Measurements from ENCODE around the gene ESPN. TPM values are rescaled to one million over a fixed set of nuclear protein-coding genes. Genes with fewer than 3 reads are reported as not detected.
A peak's percentile ranks its signal among the peaks of the same experiment; 100 is the strongest.

The ESPN gene
- polyA plus RNA-seq, 1 experiment = not detected

DNA sequence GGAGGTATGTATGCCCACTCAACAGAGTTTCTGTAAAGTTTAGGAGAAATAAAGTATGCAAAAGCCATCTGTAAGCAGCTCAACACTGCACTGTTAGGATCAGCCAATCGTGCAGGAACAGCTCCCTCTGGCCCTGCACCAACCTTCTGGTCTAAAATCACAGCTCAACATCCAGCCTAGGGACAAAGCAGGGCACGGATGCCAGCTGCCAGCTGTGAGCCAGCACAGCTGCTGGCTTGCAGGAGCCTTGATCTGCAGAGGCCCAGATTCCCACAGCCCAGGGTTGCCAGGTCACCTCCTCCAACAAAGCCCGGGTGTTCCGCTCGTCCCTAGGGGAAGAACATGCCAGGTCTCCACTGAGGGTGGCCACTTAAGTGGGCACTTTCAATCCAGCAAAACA lies 39.6 kb upstream of the ESPN start:
- Histone ChIP-seq H3K27me3 (ENCODE audit: control insufficient read depth, insufficient read depth, low read length) (no peaks in the 10 kb centered on the region), H3K4me3 (ENCODE audit: low read depth, low read length) (peak overlapping the region; percentile 47), H3K9me3 (ENCODE audit: control insufficient read depth, insufficient read depth, low read length) (peaks cover 3% of the 10 kb centered on the region; the same call in 1 of the 2 replicates), H3K27ac (ENCODE audit: low read depth, low read length) (peak overlapping the region; percentile 61)
- TF ChIP-seq, protein P1, sequence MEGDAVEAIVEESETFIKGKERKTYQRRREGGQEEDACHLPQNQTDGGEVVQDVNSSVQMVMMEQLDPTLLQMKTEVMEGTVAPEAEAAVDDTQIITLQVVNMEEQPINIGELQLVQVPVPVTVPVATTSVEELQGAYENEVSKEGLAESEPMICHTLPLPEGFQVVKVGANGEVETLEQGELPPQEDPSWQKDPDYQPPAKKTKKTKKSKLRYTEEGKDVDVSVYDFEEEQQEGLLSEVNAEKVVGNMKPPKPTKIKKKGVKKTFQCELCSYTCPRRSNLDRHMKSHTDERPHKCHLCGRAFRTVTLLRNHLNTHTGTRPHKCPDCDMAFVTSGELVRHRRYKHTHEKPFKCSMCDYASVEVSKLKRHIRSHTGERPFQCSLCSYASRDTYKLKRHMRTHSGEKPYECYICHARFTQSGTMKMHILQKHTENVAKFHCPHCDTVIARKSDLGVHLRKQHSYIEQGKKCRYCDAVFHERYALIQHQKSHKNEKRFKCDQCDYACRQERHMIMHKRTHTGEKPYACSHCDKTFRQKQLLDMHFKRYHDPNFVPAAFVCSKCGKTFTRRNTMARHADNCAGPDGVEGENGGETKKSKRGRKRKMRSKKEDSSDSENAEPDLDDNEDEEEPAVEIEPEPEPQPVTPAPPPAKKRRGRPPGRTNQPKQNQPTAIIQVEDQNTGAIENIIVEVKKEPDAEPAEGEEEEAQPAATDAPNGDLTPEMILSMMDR (IDR thresholded peaks at IDR 0.05; ENCODE audit: low read depth, low read length) = no peak
- CTCF ChIA-PET = interaction anchor here (1.4 to 5.1 kb wide), 3 partner anchors 20 to 54 kb away, joined by 6 to 41 read pairs (median 9); no protein-coding TSS in a partner anchor
- POLR2A ChIA-PET = no interaction called here
- no peak for DNase-seq (ENCODE audit: low read depth, low spot score)

DNA sequence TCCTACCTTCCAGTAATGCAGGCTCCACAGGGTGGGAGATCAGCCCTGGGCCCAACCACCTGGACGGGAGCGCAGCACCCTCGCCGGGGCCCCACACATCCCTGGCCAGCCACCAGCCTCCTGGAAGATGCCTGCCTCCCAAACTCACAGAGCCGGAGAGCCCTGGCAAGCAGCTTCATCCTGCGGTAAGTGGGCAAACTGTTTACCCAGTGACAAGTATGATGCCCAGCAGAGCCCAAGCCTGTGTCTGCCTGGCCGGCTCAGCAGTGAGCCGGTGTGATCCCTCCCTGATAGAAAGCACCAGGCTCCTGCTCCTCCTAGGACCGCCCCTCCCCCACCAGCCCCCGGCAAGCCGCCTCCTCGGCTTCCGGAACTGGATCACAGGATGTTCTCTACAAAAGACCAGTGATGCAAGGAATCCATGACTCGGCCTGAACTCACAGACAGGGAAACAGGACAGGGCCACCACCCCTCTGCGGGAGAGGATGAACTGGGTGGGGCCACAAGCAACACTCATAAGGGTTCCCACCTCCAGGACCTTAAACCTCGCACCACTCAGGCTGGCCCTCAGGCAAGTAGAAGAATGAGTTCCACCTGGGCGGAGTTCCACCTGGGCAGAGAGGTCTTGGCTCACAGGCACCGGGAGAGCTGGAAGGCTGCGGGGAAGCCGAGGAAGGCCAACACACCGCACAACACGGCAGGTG lies 38.9 kb upstream of the ESPN start:
- ChIA-PET POLR2A (no interaction called here), CTCF (interaction anchor here (0.7 to 5.1 kb wide), 3 partner anchors 23 to 53 kb away, joined by 4 to 41 read pairs (median 9); no protein-coding TSS in a partner anchor)
- no peak for DNase-seq (ENCODE audit: low read depth, low spot score)
- Histone ChIP-seq H3K27ac (ENCODE audit: low read depth, low read length) (peak overlapping the region; percentile 61), H3K27me3 (ENCODE audit: control insufficient read depth, insufficient read depth, low read length) (no peaks in the 10 kb centered on the region), H3K4me3 (ENCODE audit: low read depth, low read length) (peak overlapping the region; percentile 47), H3K9me3 (ENCODE audit: control insufficient read depth, insufficient read depth, low read length) (peaks cover 3% of the 10 kb centered on the region; the same call in 1 of the 2 replicates)
- TF ChIP-seq, protein P1 (IDR thresholded peaks at IDR 0.05; ENCODE audit: low read depth, low read length) = no peak

DNA sequence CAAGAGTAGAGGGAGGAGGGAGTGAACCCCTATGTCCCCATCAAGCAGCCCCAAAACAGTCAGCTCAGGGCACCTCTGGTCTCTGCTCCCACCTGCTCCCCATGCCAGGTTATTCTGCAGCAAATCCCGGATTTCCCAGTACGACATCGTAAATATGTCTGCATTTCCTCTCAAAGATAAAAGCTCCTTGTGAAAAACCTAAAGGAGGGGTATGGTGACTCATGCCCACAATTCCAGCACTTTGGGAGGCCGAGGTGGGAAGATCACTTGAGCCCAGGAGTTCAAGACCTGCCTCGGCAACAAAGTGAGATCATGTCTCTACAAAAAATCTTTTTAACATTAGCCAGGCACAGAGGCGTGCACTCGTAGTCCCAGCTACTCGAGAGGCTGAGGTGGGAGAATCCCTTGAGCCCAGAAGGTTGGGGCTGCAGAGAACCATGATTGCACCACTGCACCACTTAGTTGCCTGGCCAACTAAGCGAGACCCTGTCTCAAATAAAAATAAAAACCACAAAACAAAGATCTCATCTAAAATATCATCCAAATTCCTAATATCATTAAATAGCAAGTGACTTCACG lies 38.1 kb upstream of the ESPN start:
- Histone ChIP-seq H3K4me3 (ENCODE audit: low read depth, low read length) (no peak overlapping the region), H3K27me3 (ENCODE audit: control insufficient read depth, insufficient read depth, low read length) (no peaks in the 10 kb centered on the region), H3K27ac (ENCODE audit: low read depth, low read length) (no peak overlapping the region), H3K9me3 (ENCODE audit: control insufficient read depth, insufficient read depth, low read length) (peaks cover 3% of the 10 kb centered on the region; the same call in 1 of the 2 replicates)
- CTCF ChIA-PET = interaction anchor here (0.5 to 2.6 kb wide), 3 partner anchors 26 to 52 kb away, joined by 4 to 9 read pairs (median 5); no protein-coding TSS in a partner anchor
- DNase-seq (ENCODE audit: low read depth, low spot score) = no peak
- POLR2A ChIA-PET = no interaction called here
- TF ChIP-seq, protein P1 (IDR thresholded peaks at IDR 0.05; ENCODE audit: low read depth, low read length) = no peak

DNA sequence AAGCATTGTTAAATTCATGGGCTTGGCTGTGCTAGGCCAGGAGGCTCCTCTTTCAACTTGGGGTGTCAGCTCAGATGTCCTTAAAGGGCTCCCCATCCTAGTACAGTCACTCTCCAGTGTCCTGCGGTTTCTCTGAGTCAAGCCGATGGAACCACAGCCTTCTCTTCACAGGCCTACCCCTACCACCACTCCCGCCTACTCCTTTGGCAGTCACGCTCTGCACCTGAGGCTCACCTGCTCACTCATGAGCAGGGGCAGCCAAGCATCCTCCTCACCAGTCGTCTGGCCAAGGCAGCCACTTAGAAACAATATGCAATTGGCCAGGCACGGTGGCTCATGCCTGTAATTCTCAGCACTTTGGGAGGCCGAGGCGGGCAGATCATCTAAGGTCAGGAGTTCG lies 34.6 kb upstream of the ESPN start:
- DNase-seq (ENCODE audit: low read depth, low spot score) = no peak
- ChIA-PET CTCF (interaction anchor here (1.1 kb wide), 1 partner anchor 15 kb away, joined by 6 read pairs; no protein-coding TSS in a partner anchor), POLR2A (no interaction called here)
- Histone ChIP-seq H3K9me3 (ENCODE audit: control insufficient read depth, insufficient read depth, low read length) (no peaks in the 10 kb centered on the region), H3K27ac (ENCODE audit: low read depth, low read length) (no peak overlapping the region), H3K4me3 (ENCODE audit: low read depth, low read length) (no peak overlapping the region), H3K27me3 (ENCODE audit: control insufficient read depth, insufficient read depth, low read length) (no peaks in the 10 kb centered on the region)
- TF ChIP-seq, protein P1 (IDR thresholded peaks at IDR 0.05; ENCODE audit: low read depth, low read length) = no peak

All from AG04450 (cell line).